IMR-90 (cell line): ENCODE data around the gene KCNE4.

Experiments
- CEBPB ChIP-seq: IDR thresholded peaks from 2 replicates; pipeline ENCODE4 v1.6.1; 2012; ENCODE audit warnings: low read depth, low read length, improper control_type of control experiment
- CHD1 ChIP-seq: IDR thresholded peaks from 2 replicates; pipeline ENCODE4 v1.6.1; 2012; ENCODE audit warnings: low read depth, low read length, improper control_type of control experiment
- CTCF ChIP-seq: conservative IDR thresholded peaks from 2 replicates; pipeline ENCODE4 v1.5.1; 2012; ENCODE audit warnings: mild to moderate bottlenecking, low read depth, low read length, improper control_type of control experiment
- ELK1 ChIP-seq: fragments of 150-350 bp; IDR thresholded peaks from 2 replicates; pipeline ENCODE4 v1.6.1; 2016; ENCODE audit warnings: low read depth, mild to moderate bottlenecking, low read length, moderate library complexity, borderline replicate concordance
- FOS ChIP-seq: fragments of 150-350 bp; IDR thresholded peaks from 2 replicates; pipeline ENCODE4 v1.6.1; 2016; ENCODE audit warnings: low read depth, low read length
- MAFK ChIP-seq: IDR thresholded peaks from 2 replicates; pipeline ENCODE4 v1.6.1; 2012; ENCODE audit warnings: low read depth, low read length, improper control_type of control experiment
- MAZ ChIP-seq: IDR thresholded peaks from 2 replicates; pipeline ENCODE4 v1.6.1; 2012; ENCODE audit warnings: low read depth, mild to moderate bottlenecking, low read length, improper control_type of control experiment, moderate library complexity, borderline replicate concordance
- NFE2L2 ChIP-seq: fragments of 150-350 bp; IDR thresholded peaks from 2 replicates; pipeline ENCODE4 v1.6.1; 2016; ENCODE audit warnings: low read depth, mild to moderate bottlenecking, low read length
- POLR2A ChIP-seq: IDR thresholded peaks from 2 replicates; pipeline ENCODE4 v1.6.1; 2012; ENCODE audit warnings: mild to moderate bottlenecking, low read depth, low read length
- RAD21 ChIP-seq: IDR thresholded peaks from 2 replicates; pipeline ENCODE4 v1.6.1; 2012; ENCODE audit warnings: low read length, improper control_type of control experiment
- RCOR1 ChIP-seq: IDR thresholded peaks from 2 replicates; pipeline ENCODE4 v1.6.1; 2012; ENCODE audit warnings: mild to moderate bottlenecking, low read length, improper control_type of control experiment; ENCODE audit not compliant: insufficient replicate concordance
- RFX5 ChIP-seq: IDR thresholded peaks from 2 replicates; pipeline ENCODE4 v1.8.0; 2012; ENCODE audit warnings: low read depth, mild to moderate bottlenecking, low read length, moderate library complexity
- USF2 ChIP-seq: fragments of 150-350 bp; IDR thresholded peaks from 2 replicates; pipeline ENCODE4 v1.6.1; 2017; ENCODE audit warnings: mild to moderate bottlenecking, antibody characterized with exemption, low read length, low read depth

- TF ChIP-seq CTCF, result no peak
- TF ChIP-seq CHD1, result no peak
- no peak for TF ChIP-seq CEBPB
- TF ChIP-seq POLR2A, result no peak
- TF ChIP-seq FOS, result no peak
- no peak for TF ChIP-seq MAZ
- no peak for TF ChIP-seq RAD21
- no peak for TF ChIP-seq MAFK
- no peak for TF ChIP-seq RCOR1
- no peak for TF ChIP-seq RFX5
- TF ChIP-seq NFE2L2, result no peak
- no peak for TF ChIP-seq ELK1
- no peak for TF ChIP-seq USF2
Measured at GRCh38 chr2:223084873-223085272, 32.9 kb downstream of the KCNE4 start.
